Caco-2 (cell line): Measurements from ENCODE around the gene OIP5. TPM values are rescaled to one million over a fixed set of nuclear protein-coding genes. Genes with fewer than 3 reads are reported as not detected.
"Not testable (repeated sequence)": the region's sequence is repeated elsewhere in the genome, so short reads cannot be mapped to it uniquely, and the experiment has no call there.

ENCODE experiments used
- BruUV-seq: library from RNA; stranded (reverse); fragments of 400-500 nt; replicated peaks from 2 replicates; lab custom pipeline; 2021; lab: Mats Ljungman, UMichigan
- CTCF ChIA-PET: fragments of 300-600 bp; sonication (Branson Sonifier 250); formaldehyde crosslinking; loops from one replicate; lab custom pipeline; 2022; ENCODE audit warnings: antibody characterized with exemption; lab: Charles Lee
- POLR2A ChIA-PET: fragments of 300-600 bp; sonication (Branson Sonifier 250); formaldehyde crosslinking; loops from one replicate; lab custom pipeline; 2022; ENCODE audit warnings: antibody characterized with exemption; lab: Charles Lee
- DNase-seq, 2 experiments: peaks; one replicate each; pipeline versions ENCODE4 v3.0.0 to v3.0.0-alpha.2; 2020 to 2022
- H3K27me3 ChIP-seq: replicated peaks from 2 replicates; pipeline ENCODE4 v1.6.0; 2011; ENCODE audit warnings: low read length; ENCODE audit not compliant: control insufficient read depth, insufficient read depth
- H3K36me3 ChIP-seq: 2 replicates; pipeline ENCODE4 v1.5.1; 2011; ENCODE audit warnings: low read length; ENCODE audit not compliant: control insufficient read depth, insufficient read depth
- H3K4me1 ChIP-seq: fragments of 250-450 bp; sonication (Bioruptor Pico); 2 replicates; pipeline ENCODE4 v1.5.1; 2020; ENCODE audit warnings: mild to moderate bottlenecking
- H3K4me3 ChIP-seq: 2 replicates; pipeline ENCODE4 v1.5.1; 2011; ENCODE audit warnings: low read depth, mild to moderate bottlenecking, control low read depth, low read length
- H3K9me3 ChIP-seq: fragments of 250-450 bp; sonication (Bioruptor Pico); 2 replicates; pipeline ENCODE4 v1.5.1; 2020; ENCODE audit warnings: mild to moderate bottlenecking, moderate library complexity
- H3K27ac Mint-ChIP-seq: one replicate; pipeline ENCODE4 v1.8.0; 2022; ENCODE audit warnings: mixed read lengths; ENCODE audit not compliant: unreplicated experiment
- H3K27me3 Mint-ChIP-seq: one replicate; pipeline ENCODE4 v1.8.0; 2022; ENCODE audit warnings: mixed read lengths; ENCODE audit not compliant: insufficient read depth, unreplicated experiment
- H3K36me3 Mint-ChIP-seq: one replicate; pipeline ENCODE4 v1.8.0; 2022; ENCODE audit warnings: mild to moderate bottlenecking, mixed read lengths; ENCODE audit not compliant: insufficient read depth, unreplicated experiment
- H3K4me1 Mint-ChIP-seq: one replicate; pipeline ENCODE4 v1.8.0; 2022; ENCODE audit warnings: low read depth, mixed read lengths; ENCODE audit not compliant: unreplicated experiment
- H3K4me3 Mint-ChIP-seq: one replicate; pipeline ENCODE4 v1.8.0; 2022; ENCODE audit warnings: mild to moderate bottlenecking, moderate library complexity, mixed read lengths; ENCODE audit not compliant: unreplicated experiment
- H3K9me3 Mint-ChIP-seq: one replicate; pipeline ENCODE4 v1.8.0; 2022; ENCODE audit warnings: mixed read lengths; ENCODE audit not compliant: unreplicated experiment
- CTCF ChIP-seq, 2 experiments: fragments of 200-600 bp in 1 of 2; IDR thresholded peaks; 1 replicate in 1 of 2; 2 replicates in 1 of 2; pipeline versions ENCODE4 v1.5.1 to v1.8.0; 2011 to 2022; ENCODE audit warnings: antibody characterized with exemption in 1 of 2, control low read depth in 1 of 2, inconsistent platforms in 1 of 2, low read depth in 1 of 2, low read length in 1 of 2, mild to moderate bottlenecking in 1 of 2, moderate library complexity in 1 of 2; ENCODE audit not compliant: insufficient read depth in 1 of 2, severe bottlenecking in 1 of 2, unreplicated experiment in 1 of 2
- intact Hi-C: fragments of 100-400 bp; cut with micrococcal nuclease; formaldehyde crosslinking; loops from one replicate; pipeline ENCODE4 v1.10.0; 2022; ENCODE audit not compliant: unreplicated experiment
- total RNA-seq: library from RNA; stranded (reverse); gene quantifications from 2 replicates; pipeline ENCODE4 v1.2.3, GENCODE V29; 2022

OIP5 gene
- total RNA-seq, 1 experiment from 2014 or later, result 26.4 TPM

GRCh38 chr15:41331281-41331680 lies 1.1 kb downstream of the OIP5 start:
- BruUV-seq, result no TSS peak

GRCh38 chr15:41323611-41324010 lies 8.8 kb downstream of the OIP5 start:
- Mint-ChIP-seq H3K9me3 (no peaks in the 10 kb centered on the region), H3K4me3 (no peak overlapping the region), H3K27me3 (no peaks in the 10 kb centered on the region), H3K36me3 (peaks cover 31% of the 10 kb centered on the region), H3K4me1 (no peaks in the 10 kb centered on the region), H3K27ac (no peak overlapping the region)
- ChIA-PET CTCF (interaction anchor here (0.7 kb wide), 1 partner anchor 508 kb away, joined by 3 read pairs; no protein-coding TSS in a partner anchor), POLR2A (interaction anchor here (1.4 kb wide), 1 partner anchor 9 kb away, joined by 3 read pairs; the partner anchor contains the start of gene OIP5)
- intact Hi-C loops, result no loop called here
- no peak for TF ChIP-seq CTCF (IDR thresholded peaks at IDR 0.05; ENCODE audit: insufficient read depth in 1 of 2, low read depth in 1 of 2, low read length in 1 of 2, severe bottlenecking in 1 of 2, unreplicated experiment in 1 of 2)
- no peaks in the 10 kb centered on the region for H3K4me1 ChIP-seq
- H3K36me3 ChIP-seq, result no peaks in the 10 kb centered on the region
- no TSS peak for BruUV-seq
- no peaks in the 10 kb centered on the region for H3K27me3 ChIP-seq
- H3K9me3 ChIP-seq, result no peaks in the 10 kb centered on the region
- no peak overlapping the region for H3K4me3 ChIP-seq
- DNase-seq, result no peak

More at GRCh38 chr15:41331281-41331680, 1.1 kb downstream of the OIP5 start:
- H3K4me3 ChIP-seq, result peak overlapping the region; percentile 87
- Mint-ChIP-seq H3K27me3 (no peaks in the 10 kb centered on the region), H3K27ac (peak overlapping the region; percentile 97), H3K4me3 (peak overlapping the region; percentile 89), H3K36me3 (peaks cover 32% of the 10 kb centered on the region), H3K4me1 (peaks cover 7% of the 10 kb centered on the region), H3K9me3 (no peaks in the 10 kb centered on the region)
- H3K27me3 ChIP-seq, result no peaks in the 10 kb centered on the region
- ChIA-PET POLR2A (no interaction called here), CTCF (no interaction called here)
- DNase-seq, result no peak
- H3K36me3 ChIP-seq, result no peaks in the 10 kb centered on the region
- no peaks in the 10 kb centered on the region for H3K9me3 ChIP-seq
- TF ChIP-seq CTCF (IDR thresholded peaks at IDR 0.05; ENCODE audit: insufficient read depth in 1 of 2, low read depth in 1 of 2, low read length in 1 of 2, severe bottlenecking in 1 of 2, unreplicated experiment in 1 of 2), result no peak
- intact Hi-C loops, result loop anchor here (10.0 kb wide), 1 partner anchor 426 kb away; no protein-coding TSS in a partner anchor
- peaks cover 4% of the 10 kb centered on the region; the same call in 1 of the 2 replicates for H3K4me1 ChIP-seq

GRCh38 chr15:41320805-41321330 lies 11.5 kb downstream of the OIP5 start:
- POLR2A ChIA-PET, CTCF ChIA-PET, H3K4me1 Mint-ChIP-seq, BruUV-seq, H3K27me3 Mint-ChIP-seq, H3K4me3 Mint-ChIP-seq, H3K27ac Mint-ChIP-seq, H3K9me3 ChIP-seq, H3K4me1 ChIP-seq, H3K4me3 ChIP-seq, DNase-seq, H3K36me3 ChIP-seq, H3K9me3 Mint-ChIP-seq, H3K27me3 ChIP-seq, intact Hi-C loops: not testable (repeated sequence)
- H3K36me3 Mint-ChIP-seq, result peaks cover 38% of the 10 kb centered on the region
